Ecto neural progenitor cell (in vitro differentiated cells): ENCODE results near the gene RPLP1.
"Not testable (repeated sequence)": the region's sequence is repeated elsewhere in the genome, so short reads cannot be mapped to it uniquely, and the experiment has no call there.

Source experiments
- DNase-seq: peaks from one replicate; pipeline ENCODE4 v3.0.0-alpha.2; 2018; ENCODE audit warnings: low spot score

The RPLP1 gene

DNA sequence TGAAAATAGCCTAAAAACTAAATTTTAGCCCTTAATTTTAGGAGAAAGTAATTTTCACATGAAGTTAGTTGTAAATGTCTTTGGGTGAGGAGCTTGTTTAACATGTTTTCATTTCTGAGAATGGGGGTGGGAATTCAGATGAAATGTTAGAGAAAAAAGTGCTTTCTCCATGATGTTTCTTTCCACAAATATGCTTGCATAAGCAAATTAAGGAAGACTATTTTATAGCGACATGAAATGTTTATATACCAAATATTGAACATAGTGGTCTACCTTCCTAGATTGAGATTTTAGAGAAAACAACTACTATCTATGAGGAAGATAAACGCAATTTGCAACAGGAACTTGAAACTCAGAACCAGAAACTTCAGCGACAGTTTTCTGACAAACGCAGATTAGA, 13.0 kb upstream of the RPLP1 start:
- DNase-seq: no peak

- no peak for DNase-seq
Observed at GRCh38 chr15:69443032-69443611, 9.5 kb upstream of the RPLP1 start.

DNA sequence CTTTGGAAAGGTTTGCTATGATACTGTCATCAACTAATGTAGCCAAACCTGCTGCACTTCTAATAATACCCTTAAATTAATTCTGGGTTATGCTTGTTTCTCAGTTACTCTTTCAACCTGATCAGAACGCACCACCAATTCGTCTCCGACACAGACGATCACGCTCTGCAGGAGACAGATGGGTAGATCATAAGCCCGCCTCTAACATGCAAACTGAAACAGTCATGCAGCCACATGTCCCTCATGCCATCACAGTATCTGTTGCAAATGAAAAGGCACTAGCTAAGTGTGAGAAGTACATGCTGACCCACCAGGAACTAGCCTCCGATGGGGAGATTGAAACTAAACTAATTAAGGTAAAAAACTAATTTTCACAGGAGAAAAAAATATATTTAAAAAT, 7.9 kb upstream of the RPLP1 start:
- DNase-seq: no peak

GRCh38 chr15:69446953-69447352, 5.7 kb upstream of the RPLP1 start:
- DNase-seq: no peak

DNA sequence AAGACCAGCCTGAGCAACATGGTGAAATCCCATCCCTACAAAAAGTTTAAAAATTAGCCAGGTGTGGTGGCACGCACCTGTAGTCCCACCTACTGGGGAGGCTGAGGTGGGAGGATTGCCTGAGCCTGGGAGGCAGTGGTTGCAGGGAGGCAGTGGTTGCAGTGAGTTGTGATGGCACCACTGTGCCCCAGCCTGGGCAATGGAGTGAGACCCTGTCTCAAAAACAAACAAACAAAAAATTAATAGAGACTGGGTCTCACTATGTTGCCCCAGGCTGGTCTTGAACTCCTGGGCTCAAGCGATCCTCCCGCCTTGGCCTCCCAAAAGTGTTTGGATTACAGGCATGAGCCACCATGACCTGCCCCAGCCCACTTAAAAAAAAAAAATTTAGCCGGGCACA, 2.4 kb upstream of the RPLP1 start:
- not testable (repeated sequence) for DNase-seq

- DNase-seq: no peak
Observed at GRCh38 chr15:69450968-69451695, 1.5 kb upstream of the RPLP1 start.

- DNase-seq: no peak
Observed at GRCh38 chr15:69451951-69452691, 497 bp upstream of the RPLP1 start.

- no peak for DNase-seq
Observed at GRCh38 chr15:69454953-69455352, 2.3 kb downstream of the RPLP1 start.

DNA sequence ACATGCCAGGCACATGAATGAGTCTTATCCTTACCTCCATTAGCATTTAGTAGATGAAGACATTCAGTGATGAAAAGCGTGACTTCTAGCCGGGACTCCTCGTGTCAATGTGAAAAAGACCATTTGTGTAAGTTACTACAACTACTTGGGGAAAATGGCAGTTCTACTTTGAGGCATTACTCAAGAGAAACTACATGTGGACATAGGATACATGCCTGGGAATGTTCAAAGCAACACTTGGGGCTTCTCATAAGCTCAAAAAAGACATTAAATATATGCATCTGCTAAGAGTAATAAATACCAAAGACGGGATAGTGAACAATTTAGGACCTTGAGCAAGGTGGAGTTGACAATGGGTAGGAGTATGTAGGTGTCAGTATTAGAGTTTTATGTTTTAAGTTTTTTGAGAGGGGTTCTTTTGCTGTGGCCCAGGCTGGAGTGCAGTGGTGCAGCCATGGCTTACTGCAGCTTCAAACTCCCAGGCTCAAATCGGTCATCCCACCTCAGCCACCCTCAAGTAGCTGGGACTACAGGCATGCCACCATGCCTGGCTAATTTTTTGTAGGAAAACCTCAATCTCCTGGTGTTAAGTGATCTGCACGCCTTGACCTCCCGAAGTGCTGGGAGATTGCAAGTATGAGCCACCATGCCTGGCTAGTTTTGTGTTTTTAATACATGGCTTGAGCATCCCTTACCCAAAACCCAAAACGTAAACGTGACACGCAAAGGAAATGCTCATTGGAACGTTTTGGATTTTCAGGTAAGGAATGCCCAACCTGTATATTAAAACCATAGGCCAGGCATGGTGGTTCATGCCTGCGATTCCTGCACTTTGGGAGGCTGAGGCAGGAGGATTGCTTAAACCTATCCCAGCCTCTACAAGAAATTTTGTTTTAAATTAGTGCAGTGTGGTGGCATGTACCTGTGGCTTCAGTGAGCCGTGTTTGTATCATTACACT, 3.9 kb downstream of the RPLP1 start:
- DNase-seq: no peak

DNA sequence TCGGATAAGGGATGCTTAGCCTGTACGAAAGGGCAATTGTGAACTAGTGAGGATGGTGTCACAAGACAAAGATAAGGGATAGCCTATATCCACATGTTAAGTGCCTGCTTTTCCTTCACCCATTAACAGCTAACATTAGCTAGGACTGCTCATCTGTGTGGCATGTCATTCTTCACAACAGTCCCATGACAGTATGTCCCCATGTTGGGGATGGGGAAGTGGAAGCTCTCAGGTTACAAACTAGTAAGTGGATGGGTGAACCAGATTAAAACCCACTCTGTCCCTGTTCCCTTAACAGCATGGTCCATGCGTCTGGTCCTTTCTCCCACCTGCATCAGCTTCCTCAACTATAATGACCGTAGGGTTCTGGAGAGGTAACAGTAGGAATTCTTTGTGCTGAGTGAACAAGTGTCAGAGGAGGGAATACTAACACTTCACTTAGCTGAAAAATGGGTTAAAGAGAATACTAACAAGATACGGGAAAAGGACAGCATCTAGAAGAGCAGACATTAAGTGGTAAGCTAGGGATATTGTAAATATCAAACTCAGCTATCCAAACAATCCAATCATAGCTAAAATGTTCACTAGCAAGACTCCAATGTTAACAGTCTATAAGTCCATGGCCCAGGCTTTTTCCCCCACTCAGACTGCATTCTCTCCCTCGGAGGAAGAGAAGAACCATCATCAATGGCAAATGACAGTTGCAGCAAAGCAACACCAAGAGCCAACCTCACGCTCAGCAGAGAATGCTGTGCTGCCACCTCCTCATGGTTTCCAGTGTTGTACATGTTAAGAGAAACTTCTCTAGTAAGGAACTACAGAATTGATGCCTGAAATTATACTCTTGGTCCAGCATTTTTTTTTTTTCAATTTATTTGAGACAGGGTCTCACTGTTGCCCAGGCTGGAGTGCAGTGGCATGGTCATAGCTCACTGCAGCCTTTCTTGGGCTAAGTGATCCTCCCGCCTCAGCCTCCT, 5.0 kb downstream of the RPLP1 start:
- DNase-seq: no peak

DNA sequence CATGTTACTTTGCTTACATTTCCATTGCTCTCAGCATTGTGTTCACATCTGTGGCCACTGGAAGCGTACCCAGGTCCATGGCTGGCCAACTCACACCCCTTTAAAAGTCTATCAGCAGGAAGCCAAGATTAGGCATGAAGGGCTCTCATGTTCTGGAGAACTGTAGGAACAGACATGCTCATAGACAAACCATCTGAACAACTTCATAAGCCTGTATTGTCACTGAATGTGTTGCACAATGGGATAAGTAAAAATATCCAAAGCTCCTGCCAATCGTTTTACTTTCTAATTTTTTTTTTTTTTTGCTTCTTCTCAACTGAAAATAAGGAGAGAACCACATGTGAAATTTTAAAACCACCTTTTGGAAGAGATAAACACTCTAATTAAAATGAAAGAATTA, 6.4 kb downstream of the RPLP1 start:
- no peak for DNase-seq

DNA sequence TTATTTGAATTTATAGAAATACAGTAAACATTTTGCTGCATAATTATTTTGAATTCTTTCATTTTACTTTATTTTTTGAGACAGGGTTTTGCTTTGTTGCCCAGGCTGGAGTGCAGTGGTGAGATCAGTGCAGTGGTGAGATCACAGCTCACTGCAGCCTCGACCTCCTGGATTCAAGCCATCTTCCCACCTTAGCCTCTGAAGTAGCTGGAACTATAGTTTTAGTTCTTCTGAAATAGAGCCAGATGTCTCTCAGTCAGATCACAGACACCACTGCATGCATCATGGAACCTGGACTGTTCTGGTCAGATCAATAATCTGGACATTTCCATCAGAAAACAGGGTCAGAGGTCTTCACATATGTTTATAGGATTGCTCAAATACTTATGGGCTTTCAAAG, 7.9 kb downstream of the RPLP1 start:
- no peak for DNase-seq

DNA sequence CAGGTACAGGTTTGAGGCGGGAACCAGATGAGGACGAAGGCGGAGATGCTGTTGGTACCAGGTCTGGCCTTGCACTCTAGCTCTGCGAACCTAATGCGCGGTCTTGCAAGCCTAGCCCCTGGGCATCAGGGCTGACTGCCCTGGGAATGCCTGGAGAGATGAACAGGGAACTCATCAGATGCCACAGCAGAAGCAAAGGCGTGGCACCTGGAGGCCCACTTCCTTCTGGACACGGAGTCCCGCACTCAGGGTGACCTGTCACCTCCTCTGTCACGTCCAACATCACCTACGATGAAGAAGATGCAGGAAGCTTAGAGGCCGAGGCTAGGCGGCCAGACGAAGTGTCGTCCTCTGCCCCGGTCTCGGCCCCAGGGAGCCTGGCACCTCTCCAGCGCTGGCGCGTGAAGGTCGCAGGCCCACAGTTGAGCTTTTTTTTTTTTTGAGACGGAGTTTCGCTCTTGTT, 9.4 kb downstream of the RPLP1 start:
- peak; percentile 47 for DNase-seq

GRCh38 chr15:69462493-69463181, 10.0 kb downstream of the RPLP1 start:
- DNase-seq: peak; percentile 97

- no peak for DNase-seq
Observed at GRCh38 chr15:69463182-69463756, 10.7 kb downstream of the RPLP1 start.

DNA sequence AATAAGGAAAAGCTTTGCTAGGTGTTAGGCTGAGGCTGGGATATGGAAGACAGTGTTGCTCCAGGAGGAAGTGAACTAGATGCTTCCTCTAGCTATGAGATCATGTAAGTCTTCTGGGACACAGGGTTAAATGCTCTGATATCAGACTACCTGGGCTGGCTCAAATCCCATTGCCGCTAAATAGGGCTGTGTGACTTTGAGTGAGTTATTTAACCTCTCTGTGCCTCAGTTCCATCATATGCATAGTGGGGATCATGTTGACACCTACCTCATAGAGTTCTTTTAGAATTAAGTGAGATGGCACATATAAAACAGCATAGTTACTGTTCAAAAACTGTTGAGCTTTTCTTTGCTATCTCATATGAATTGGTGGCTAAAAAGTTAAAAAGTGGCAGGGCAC, 12.6 kb downstream of the RPLP1 start:
- DNase-seq: peak; percentile 22

DNA sequence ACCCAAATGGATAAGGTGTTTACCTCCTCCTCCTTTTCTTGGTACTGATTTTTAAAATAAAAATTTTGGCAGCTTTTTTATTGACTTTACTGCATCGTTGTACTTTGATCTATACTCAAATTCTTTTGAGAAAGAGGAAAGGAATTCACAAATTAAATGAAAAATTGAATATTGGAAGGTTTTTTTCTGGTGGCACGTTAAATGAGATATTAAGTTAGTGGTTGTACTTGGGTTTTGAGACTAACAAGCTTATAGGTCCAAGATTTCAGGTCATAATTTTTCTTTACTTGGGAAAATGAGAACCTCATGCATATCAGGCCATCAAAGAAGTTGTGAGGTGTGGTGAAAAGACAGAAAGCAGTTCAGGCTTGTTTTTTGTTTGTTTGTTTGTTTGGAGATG, 14.1 kb downstream of the RPLP1 start:
- DNase-seq: no peak

- DNase-seq: peak; percentile 41
Observed at GRCh38 chr15:69467636-69468035, 15.0 kb downstream of the RPLP1 start.

DNA sequence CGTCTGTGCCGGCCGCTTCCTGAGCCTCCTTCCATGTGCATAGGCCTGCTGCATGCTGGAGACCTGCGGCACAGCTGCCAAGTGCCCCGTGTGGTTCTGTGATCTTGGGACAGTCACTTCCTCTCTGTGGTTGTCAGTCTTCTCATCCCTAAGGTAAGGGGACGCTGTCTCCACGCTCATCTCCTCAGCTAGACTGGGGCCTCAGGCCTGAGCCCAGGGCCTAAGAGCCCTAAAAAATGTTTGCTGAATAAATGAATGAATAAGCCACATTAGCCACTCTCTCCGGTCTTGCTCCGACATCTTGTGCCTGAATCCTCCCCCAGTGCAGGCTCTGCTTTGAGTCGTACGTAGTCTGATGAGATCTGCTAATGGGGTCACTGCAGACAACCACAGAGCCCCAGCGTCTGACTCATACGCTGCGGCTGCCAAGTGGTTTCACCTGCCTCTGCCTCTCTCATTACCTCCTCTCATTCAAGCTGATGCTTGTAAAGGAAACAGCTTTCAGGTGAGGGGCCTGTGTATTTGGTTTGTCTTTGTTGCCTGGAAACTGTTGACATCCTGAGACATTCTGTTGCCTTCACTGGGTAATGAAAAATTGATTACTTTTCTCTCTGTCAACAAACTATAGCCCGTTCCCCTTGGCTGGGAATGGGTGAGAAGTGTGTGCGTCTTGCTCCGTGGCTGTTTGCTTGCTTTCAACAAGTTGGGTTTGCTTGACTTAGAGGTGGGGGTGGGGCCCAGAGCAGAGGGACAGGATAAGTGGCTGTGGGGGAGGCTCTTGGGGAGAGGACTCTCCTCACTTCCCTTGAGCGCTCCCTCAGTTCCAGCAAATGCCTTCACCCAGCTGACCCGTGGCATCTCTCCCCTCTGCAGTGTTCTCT, 15.9 kb downstream of the RPLP1 start:
- peak; percentile 43 for DNase-seq
